ENCODE data around the gene NPAS3.

The NPAS3 gene

DNA sequence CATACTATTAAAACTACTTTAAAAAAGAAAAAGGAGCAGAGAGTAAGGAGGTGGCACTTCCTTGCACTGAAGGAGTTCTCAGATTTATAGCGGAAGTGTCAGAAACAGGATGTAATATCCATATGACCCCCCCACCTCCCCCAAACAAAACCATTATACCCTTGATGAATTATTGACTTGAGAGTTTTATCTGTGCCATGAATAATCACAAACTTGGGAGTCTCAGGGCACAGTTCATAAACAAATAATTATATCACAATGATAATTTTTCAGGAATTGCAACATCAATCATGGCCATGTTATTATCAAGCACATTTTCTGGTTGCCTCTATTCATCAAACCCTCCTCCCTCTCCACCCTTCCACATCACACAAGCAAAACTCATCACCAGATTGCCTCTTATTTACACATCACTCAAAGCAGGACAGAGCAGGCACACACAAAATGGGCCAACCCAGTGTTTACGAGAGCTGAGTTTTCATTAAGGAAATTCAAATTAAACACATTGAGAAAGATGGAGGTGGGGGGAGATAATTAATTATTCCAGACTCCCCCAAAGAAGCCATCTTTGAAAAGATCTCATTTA, 870.8 kb downstream of the NPAS3 start:
- no peak for DNase-seq

DNA sequence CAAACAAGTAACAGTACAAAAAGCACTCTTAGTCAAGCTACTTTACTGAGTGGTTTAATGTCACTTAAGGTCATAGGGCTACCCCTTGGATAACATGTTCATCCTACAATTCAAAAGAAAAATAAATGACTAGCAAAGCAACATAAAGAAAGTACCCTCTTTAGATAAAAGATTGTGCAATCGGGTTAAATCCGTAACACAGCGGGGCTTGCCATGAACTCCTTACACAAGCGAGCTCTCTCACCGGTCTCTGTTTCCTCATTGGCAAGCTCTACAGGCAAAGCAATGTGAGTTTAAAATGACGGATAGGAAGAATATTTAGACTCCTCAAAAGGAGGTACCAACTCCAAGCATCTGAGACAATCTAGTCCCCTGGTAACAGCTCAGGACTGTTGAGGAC, 871.6 kb downstream of the NPAS3 start:
- no peak for DNase-seq

DNA sequence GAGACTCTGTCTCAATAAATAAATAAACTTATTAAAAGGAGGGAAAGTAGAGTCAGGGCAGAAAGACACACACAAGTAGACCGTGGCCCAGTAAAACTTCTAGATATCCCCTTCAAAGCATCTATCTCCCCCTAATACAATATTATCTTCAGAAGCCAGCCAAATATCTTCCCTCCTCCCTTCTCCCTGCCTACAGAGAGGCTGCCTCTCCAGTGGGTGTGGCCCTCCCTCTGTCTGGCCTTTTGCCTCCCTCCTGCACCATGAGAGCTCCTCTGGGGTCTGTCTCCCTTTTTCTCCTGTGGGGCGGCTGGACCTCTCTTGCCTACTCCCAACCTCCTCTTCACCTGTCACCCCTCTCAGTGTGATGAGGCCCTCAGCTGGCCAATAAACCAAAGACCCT, 873.0 kb downstream of the NPAS3 start:
- DNase-seq: no peak

DNA sequence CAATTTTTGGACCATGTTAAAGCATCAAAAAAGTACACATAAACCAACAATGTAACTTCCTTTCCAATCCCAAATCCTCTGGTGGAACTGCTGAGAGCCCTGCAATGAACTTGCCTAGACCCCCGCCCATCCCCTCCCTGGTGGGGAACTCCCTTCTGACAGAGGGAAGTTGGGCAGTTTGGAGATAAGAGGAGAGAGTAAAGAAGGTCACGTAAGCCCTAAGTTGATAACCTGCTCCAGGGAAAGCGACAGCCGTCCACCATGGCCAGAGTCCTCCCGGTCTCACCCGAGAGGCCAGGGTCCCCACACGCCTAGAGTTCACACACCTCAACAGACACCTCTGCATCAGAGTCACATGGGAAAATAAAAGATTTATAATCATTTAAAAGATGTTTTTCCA, 873.5 kb downstream of the NPAS3 start:
- no peak for DNase-seq

DNA sequence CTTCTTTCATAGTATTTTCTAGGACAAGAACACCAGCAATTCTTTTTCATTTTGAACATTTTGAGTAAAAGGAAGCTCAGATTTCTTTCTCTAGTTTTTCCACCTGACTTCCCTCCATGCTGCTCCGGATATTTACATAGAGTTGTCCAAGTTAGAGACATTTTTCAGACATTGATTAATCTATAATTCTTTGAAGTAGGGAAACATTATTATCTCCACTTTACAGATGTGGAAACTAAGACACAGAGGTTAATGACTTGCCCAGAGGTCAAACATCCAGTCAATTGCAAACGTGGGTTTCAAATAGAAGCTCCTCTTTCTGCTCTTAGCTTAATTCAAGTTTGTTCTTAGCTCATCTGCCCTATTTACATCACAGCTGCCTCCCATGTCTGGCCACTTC, 873.9 kb downstream of the NPAS3 start:
- no peak for DNase-seq

DNA sequence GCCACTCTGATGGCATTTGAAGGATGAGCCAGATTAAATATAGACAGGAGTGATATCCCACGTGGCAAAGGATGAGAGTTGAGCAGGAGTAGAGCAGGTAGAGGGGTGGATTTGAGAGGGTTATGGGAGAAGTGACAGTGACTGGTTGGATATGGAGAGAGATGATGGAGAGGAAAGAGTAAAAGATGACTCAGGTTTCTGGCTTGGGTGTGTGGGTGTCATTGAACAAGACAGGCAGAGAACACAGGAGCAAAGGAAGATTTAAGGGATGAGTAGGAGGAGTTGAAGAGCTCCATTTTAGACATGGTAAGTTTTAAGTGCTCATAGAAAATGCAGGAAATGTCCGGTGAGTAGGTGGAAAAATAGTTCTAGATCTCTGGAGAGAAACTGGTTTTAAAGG, 875.3 kb downstream of the NPAS3 start:
- no peak for DNase-seq

DNA sequence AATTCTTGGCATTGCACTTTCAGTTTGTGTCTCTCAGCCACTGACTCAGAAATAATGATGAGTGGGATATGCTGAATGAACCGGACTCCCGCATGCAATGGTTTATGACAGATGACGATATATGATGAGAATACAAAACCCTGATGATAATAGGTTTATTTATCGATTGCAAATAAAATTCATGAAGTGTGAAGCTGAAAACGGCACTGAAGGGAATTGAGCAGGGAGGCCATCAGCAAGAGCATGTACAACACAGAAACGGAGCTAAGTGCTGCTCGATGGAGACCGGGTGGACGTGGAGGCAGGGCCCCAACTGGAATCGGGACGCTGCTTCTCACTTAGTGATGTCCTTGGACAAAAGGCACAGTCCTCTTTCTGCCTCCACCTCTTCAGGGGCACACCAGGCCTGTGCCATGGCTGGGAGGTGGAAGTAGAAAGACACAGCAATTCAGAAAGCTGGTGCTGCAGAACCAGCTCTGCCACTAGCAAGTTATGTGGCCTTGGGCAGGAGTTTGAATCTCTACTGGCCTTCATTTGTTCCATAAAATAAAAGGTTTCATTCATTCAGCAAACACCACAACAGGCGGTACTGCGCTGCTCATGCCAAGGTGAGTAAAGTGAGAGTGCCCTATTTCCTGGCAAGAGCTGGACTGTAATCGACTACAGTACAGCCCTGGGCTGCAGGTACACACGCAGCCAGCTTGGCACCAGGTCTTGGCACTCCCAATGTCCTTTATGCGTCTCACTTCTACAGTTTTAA, 895.2 kb downstream of the NPAS3 start:
- no peak for DNase-seq

DNA sequence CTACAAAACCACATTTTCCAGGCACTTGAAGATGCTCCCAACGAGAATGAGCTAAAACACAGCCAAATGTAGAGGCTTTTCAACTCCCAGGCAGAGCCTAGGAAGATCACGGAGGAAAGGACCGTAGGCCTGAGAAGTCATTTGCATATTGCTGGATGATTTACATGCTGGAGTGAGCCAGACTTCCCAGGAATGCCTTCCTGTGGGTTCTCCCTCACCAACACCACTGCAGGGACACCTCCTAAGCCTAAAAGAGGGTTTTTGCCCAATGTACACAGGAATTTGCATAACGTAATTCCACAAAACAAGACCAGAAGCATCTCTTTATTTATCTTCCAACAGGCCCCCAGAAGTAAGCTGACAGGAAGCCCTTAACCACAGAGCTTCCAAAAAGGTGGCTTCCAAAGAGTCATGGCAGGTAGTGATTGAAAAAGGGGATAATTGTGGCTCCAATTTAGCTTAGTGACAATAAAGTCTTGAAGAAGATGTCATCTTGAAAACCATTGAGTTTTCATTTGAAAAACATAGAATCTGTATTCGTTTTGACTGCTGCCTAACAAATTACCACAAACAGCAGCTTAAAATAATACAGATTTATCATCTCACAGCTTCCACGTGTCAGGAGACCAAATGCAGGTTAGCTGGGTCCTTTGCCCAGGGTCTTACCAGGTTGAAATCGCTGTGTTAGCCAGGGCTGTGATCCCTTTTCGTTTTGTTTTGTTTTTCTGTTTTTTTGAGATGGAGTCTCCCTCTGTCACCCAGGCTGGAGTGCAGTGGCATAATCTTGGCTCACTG, 896.0 kb downstream of the NPAS3 start:
- DNase-seq: no peak

DNA sequence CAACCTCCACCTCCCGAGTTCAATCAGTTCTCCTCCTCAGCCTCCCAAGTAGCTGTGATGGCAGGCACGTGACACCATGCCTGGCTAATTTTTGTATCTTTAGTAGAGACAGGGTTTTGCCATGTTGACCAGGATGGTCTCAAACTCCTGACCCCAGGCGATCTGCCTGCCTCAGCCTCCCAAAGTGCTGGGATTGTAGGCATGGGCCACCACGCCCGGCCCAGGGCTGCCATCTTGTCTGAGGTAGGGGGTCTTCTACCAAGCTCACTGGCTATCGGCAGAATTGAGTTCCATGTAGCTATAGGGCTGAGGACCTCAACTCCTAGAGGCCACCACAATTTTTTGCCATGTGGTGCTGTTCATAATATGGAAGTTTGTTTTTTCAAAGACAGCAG, 896.6 kb downstream of the NPAS3 start:
- DNase-seq: no peak

DNA sequence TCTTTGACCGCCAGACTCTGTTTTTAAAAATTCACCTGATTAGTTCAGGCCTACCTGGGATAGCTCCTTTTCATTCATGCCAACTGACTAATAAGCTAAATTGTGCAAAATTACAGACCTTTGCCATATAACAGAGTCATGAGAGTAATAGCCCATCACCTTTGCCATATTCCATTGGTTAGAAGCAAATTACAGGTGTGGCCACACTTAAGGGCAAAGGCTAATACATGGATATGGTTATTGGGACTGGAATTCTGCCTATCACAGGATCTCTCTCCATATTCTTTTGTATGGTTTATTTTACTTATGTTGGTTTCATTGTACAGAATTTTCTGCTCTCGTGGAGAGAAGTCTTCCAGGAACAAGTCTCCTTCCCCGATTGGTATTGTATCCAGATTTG, 897.0 kb downstream of the NPAS3 start:
- DNase-seq: no peak

DNA sequence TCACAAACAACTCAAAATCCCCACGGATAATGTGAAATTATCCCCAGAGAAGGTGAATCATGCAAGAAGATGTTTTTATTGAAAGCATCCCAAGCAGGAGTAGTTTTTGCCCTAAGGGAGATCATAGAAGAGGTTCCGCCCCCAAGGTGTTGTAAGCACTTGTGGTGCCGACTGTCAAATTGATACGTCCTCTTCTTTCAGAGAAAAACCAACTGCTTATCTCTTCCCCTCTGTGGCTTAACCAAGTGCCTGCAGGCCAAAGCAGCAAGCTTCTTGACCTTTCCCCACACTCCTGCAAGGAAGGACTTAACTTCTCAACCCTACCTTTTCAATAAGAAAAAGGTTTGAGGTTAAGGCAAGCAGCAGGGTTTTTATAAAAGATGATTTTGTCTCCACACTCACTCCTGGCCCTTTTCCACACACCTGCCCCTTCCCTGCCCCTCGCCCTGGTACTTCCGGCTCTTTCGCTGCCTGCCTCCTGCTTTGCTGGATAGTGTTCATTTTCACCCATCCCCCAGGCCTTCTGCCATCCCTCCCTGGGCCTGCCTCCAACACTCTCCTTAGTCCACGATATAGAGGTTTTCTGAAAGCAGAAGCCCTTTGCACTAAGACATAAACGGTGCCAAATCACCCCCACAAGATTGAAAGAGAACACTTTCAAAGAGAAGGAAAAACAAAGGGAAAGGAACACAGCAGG, 897.7 kb downstream of the NPAS3 start:
- DNase-seq: no peak

DNA sequence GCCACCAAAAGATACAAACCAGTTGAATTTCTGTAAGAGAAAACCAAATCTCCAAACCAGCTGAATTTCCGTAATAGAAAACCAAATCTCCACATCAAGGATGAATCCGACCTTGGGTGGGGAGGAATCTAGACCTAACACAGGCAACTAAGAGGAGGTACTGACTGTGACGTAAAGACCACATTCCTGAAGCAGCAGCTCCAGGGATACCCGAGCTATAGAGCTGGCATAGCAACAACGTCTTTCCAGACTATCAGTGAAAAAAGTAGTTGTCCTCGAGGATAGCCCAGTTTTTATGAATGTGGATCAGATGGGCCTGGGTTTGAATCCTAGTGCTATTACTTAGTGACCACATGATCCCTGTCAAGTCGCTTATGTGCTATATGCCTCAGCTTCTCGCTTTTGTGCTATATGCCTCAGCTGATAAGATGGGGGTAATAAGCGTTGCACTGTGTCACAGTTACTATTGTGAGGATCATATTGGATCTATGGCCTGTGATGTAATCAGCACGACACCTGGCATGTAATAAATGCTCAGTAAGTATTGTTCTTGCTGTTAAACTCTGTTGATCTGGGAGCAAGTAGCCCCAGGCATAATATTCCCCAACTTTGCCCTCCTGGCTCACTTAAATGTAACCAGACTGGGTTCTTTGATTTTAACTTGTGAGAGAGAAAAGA, 898.4 kb downstream of the NPAS3 start:
- DNase-seq: no peak

DNA sequence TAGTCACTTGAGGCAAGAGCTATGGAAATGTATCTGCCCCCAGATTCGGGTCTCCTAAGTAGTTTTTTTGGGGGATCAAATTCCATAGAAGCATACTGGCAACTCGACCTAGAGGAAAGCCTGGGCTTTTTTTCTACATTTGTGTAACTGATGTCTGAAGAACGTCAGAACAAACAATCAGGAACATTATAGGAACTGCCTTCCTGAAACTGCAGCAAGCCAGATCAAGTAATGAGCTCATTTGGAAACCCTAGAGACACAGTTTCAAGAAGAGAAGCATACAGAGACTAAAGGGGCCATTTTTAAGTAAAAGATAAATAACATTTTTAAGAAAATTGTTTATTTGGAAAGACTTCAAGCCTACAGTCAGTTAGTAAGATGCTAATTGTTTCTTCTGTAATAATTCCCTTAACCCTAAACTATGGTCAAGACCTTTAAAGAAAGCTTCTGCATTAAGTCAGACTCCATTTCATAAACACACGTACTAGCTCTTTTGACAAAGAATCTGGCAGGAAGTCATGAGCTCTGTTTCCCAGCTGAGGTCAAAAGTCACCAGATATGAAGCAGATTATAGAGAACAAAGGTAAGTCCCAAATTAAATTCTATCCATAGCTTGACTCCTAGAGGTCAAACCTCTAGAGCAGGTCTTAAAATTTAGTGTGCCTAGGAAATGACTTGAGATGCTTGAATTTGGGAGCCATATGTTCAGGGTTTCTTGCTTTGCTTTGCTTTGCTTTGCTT, 899.4 kb downstream of the NPAS3 start:
- DNase-seq: no peak

DNA sequence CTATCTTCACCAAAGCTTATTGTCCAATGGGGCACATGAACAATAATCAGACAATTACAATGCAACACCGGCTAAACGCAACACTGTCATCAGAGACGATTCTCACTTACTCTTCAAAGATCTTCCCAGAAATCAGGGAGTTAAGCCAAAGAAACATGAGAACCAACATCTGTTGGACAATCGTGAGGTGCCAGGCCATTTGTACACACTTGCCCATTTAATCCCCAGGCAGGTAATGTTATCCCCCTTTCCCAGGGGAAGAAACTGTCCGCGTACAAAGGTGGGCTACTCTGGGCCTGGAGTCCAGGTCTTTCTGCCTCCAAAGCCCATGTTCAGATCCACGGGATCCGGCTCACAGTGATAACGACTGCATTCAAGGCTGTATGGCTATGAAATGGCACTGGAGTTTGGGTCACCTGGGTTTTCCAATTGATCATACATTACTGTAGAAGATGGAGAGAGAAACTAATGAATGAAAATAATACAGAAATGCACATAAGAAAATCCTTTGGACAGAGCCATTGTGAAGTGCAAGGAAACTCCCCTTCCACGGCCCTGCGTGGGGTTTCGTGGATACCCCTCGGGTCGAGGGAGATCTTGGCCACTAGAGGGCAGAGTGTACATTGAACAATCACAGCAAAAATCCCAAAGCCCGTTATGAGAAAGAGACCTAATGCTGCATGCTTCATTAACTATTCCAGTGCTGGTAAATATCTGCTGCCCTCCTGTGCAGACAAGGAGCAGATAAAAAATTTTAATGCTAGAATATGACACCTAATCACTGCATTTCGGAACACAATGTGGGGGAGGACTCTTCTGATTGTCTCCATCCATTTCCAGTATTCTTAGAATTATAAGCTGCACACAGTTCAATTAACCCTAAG, 900.8 kb downstream of the NPAS3 start:
- peak; percentile 47 for DNase-seq

DNA sequence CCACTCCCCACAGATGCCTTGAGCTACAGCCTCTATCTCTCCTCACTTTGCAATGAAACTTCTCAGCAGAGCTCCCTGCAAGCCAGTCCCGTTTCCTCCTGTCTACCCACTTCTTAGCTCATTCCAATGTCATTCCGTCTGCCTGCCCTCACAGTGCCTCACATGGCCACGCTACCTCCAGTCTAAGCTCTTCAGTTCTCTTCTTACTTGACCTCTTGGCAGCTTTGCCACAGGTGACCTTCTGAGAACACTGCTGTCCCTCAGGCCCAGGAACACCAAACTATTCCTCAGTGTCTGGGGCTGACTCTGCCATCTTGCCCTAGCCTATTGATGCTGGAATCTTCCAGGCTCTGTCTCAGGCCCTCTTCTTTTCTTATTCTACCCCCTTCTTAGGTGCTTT, 902.1 kb downstream of the NPAS3 start:
- no peak for DNase-seq

DNA sequence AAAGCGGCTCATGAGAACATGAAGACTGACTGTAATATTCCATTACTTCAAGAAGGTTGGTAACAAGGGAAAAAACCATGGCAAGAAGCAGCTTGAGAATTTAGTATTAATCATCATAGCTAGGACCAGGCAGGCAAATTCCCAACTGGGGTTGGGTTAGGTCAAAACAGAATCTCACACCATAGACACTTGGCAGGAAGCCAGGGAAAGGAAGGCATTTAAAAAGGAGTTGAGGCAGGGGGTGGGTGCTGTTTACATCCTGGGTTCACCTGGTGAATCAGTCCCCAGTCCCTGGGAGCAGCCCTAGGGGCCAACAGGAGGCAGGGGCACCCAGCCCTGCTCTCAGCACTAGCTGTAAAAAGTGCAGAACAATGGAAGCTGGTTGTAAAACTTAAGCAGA, 903.6 kb downstream of the NPAS3 start:
- peak; percentile 11 for DNase-seq

DNA sequence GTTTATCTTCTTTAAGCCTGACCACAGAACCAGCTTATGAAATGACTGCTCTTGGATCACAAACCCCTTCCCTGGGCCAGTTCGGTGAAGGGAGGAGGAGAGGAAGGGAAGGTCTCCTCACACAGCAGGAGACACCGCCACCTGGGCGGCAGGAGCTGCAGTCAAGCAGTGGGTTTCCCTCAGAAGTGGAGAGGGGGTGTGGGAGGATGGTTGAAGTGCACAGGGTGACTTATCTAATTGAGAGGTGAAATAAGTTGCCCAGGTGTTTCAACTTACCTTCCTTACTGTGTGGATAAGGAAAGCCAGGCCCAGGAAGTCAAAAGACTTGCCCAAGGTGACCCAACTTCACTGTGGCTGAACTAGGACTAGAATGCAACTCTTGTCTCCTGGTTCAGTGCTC, 905.4 kb downstream of the NPAS3 start:
- no peak for DNase-seq

DNA sequence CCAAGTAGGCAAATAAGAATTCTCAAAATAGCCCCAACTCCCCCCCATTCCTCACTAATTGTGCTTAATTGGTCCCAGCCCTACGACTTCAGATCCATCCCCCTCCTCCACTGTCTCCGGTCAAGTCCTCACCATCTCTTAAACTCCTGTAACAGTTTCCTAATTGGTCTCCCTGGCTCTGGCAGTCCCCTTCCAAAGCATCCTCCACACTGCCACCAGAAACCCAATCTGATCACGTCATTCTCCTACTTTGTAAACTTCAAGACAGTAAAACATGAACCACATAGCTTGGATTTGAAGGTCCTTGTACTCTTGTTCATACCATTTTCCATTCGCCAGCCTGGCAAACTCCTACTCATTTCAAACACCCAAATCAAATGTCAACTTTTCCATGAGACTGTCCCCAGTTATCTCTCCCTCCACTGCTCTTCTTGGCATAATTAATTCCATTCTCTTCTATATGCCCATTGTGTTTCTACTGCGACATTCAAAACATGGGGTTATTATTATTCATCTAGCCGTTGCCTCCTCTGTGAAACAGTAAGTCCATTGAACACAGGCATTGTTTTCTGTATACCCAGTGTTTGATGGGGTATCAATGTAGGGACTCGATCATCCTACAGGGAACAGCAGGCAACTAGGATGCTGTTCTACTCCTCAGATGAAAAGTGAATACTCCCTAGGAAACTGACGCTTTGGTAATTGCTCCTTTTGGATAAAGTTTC, 907.6 kb downstream of the NPAS3 start:
- no peak for DNase-seq

DNA sequence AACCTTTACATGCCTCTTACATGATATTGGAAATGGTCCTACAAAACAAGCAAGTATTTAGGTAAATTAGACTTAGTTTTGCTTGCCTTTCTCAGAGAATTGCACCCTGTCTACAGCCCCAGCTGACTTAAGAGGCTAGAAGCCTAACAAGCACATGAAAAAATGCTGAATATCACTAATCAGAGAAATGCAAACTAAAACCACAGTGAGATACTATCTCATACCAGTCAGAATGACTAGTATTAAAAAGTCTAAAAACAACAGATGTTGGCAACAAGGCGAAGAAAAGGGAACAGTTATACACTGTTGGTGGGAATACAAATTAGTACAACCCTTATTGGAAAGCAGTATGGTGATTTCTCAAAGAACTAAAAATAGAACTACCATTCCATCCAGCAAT, 908.4 kb downstream of the NPAS3 start:
- peak; percentile 8 for DNase-seq

DNA sequence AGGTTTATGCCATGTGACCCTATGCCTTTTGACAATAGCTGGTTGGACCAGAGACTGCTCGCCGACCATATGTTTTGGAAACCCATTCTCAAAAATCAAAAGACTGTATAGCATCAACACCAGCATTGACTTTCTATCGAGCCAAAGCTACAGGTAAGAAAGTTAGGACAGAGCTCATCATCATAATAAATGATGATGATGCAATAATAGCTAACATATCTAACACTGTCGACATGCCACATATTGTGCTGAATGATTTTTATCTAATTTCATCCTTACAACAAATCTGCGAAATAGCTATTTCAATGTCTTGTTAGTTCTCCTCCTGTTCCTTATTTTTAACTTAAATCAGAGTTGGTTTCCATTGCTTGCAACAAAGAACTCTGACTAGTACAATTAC, 909.3 kb downstream of the NPAS3 start:
- DNase-seq: no peak

Data from fibroblast of skin of back (primary cell).